HuH-7.5 (cell line): Measurements from ENCODE around the gene LY6G6F.

Experiments
- DNase-seq: peaks from one replicate; pipeline ENCODE4 v3.0.0; 2011; ENCODE audit warnings: low spot score

LY6G6F gene

DNA sequence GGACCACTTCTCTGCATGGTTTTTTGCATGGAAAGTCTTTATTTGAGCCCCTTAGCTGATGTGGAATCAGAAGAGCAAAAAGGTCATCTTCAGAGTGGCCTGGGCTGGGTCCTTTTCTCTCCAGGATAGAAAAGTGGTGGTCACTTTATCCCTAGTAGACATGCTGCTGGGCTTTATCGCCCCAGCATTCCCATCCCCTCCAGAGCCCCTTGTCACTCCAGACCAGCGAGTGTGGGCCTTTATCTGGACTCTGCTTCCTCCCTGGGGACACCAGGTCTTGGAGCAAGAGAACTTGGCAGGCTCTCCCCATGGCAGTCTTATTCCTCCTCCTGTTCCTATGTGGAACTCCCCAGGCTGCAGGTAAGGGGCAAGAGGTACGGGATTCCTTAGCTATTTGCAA lies at the start of gene LY6G6F:
LY6G6F (plus strand) TSS at position 268 of the 400 bp plus-strand sequence; CDS start at position 309, 41 bp downstream.
- no peak for DNase-seq

DNA sequence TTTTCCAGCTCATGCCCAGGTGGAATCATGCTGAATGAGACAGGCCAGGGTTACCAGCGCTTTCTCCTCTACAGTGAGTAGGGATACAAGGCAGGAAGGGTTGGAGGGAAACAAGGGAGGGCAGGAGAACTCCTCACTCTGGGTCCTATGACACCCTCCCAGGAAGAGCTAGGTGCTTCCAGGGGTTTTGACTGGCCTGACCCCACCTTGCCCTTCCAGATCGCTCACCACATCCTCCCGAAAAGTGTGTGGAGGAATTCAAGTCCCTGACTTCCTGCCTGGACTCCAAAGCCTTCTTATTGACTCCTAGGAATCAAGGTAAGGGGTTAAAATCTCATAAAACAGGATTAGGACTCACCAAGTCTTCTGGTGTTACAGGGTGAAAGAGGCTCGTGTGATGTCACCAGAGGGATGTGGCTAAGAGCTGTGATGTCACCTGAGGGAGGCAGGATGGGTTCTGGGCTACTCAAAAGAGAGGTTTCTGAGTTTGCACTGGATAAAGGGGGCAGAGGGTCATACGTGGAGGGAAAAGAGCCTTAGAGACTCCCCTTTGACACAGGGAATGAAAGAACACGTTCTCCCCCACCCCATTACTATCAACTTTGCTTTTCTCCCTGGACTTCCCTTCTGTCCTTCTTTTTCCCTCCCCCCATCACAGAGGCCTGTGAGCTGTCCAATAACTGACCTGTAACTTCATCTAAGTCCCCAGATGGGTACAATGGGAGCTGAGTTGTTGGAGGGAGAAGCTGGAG lies 49.1 kb upstream of the LY6G6F start:
- DNase-seq: no peak

DNA sequence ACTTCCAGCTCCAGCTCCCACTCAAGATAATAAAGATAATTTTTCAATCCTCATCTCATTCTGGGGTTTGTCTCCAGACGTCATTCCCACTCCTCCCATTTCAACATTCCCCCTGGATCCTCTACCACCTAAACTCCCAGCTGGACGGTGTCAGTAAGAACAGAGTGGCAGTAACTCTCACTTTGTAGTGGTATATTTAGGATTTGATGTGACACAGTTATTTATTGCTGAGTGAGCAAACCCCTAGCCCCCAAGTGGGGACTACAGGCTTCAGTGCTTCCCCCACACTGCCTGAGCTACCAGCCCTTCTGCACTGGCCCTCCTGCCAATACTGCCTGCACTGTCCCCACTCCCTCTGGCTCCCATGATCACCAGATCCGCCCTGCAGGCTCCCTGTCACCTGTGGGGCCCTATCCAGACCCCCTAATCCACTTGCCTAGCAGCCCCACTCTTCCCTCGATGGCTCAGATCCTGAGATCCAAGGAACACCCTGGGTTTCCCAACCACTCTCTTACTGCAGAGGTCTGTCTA lies 48.4 kb upstream of the LY6G6F start:
- DNase-seq: no peak

DNA sequence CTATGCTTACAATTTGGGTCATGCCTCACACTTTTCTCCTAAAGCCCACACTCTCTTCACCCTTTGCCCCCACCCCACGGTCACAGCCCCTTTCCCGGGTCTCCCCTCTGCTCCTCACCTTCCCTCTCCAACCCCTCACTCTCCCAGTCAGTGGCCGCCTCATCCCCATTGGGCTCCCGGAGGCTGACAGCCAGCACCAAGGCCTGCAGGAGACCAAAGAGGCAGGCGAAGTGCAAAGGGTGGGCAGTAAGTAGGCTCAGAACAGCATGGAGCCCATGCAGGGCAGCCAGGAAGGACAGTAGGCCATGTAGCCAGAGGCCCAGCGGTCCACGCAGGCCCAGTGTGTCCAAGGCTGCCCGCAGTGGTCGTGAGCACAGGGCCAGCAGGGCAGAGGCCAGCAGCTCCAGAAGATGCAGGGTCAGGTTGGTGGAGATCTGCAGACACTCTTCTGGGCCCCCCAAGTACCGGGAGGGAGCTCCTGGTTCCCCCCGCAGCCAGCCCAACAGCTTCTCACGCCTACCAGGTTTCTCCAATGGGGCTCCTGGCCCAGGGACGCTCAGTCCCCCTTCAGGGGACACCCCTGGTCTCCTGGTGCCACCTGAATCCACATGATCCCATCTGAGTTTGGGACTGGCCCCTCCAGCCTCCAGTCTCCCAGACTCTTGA lies 47.5 kb upstream of the LY6G6F start:
- no peak for DNase-seq

DNA sequence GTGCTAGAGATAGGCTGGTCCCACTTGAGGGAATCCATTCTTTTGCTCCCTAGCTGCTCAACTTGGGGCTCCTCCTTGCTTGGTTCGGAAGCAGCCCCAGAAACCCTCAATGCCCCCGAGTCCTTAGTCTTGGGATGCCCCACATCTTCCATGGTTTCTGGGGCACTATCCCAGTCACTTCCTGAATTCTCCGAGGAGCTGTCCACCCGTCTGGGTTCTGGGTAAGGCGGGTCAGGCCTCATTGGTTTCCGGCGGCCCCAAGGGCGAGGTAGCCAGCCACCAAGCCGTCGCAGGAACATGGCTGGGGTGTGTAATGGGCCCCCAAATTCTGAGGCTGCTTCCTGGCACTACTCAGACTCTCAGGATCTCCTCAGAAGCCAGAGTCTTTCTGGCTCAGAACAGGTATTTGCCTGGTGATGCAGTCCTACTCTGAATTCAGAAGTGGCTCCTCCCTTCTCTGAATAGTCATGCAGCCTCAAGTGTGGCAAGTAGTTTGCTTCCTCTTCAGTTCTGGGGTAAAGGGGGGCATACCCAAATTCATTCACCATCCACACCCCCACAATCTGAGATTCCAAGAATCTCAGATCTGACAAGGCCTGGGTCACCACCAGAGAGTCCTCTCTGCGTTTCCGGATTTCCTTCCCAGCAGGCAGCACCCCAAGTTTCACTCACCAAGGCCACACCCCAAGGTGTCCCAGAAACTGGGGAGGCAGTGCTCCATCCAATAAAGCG lies 46.9 kb upstream of the LY6G6F start:
- DNase-seq: no peak

GRCh38 chr6:31660381-31661261 lies 46.0 kb upstream of the LY6G6F start, which contains the start of gene C6orf47:
Gene C6orf47 (minus strand): TSS chr6:31660778. CDS start chr6:31659947, 831 bp downstream.
- peak; percentile 72 for DNase-seq

DNA sequence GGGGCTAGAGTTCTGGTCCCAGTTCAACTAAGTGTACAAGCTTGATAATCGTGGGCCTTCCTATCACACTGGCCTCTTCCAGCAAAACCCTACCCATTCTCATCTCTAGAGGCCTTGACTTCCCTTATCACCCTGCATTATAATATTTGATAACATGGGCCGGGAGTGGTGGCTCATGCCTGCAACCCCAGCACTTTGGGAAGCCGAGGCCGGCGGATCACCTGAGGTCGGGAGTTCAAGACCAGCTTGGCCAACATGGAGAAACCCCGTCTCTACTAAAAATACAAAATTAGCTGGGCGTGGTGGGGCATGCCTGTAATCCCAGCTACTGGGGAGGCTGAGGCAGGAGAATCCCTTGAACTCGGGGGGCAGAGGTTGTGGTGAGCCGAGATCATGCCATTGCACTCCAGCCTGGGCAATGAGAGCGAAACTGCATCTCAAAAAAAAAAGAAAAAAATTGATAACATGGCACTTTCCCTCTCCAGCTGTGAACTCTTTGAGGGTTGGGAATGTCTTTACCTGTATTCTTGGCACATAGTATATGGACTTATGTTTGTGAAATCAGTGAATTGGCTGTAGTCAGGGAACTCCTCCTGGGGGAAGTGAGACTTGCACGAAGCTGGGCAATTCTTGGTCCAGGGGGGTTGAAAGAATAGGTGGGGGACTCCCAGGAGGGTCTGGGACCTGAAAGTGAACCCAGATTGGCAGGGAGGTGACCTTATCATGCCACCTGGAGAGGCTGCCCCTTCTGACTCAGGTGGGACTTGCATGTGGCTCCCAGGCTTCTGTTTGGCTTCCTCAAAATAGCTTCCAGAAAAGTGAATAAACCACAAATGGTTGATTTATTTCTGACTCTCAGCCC lies 45.2 kb upstream of the LY6G6F start:
- no peak for DNase-seq

- no peak for DNase-seq
Measured at GRCh38 chr6:31662124-31662723, 44.4 kb upstream of the LY6G6F start.

- no peak for DNase-seq
Measured at GRCh38 chr6:31663126-31663960, 43.3 kb upstream of the LY6G6F start.

GRCh38 chr6:31663961-31664789 lies 42.5 kb upstream of the LY6G6F start:
- no peak for DNase-seq

- peak; percentile 53 for DNase-seq
Measured at GRCh38 chr6:31664790-31665500, 41.7 kb upstream of the LY6G6F start, which contains the start of gene GPANK1. Gene GPANK1 (minus strand): TSS chr6:31664997. CDS start chr6:31664478, 519 bp downstream.

DNA sequence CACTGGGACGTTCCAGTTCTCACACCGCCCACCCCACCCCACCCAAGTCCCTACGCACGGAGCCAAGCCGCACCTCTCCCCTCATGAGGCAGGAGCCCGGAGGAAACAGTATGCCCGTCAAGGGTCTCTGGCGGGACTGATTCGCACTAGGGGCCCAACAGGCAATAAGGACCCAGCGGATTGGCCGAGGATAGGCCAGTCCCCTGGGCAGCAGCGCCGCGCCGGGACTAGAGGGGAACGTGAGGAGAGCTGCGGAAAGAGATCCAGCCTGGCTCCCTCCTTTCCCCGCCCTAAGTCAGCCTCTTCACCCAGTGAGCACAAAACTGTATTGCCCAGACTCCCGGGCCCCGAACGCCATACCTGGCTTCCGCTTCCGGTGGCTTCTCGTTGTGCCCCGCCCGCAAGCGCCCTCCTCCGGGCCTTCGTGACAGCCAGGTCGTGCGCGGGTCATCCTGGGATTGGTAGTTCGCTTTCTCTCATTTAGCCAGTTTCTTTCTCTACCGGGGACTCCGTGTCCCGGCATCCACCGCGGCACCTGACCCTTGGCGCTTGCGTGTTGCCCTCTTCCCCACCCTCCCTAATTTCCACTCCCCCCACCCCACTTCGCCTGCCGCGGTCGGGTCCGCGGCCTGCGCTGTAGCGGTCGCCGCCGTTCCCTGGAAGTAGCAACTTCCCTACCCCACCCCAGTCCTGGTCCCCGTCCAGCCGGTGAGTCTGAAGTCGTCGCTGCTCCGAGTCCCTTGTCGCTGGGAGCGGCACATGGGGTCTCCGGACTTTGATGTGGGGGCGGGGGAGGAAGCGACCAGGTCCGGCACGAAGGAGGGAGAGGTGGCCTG lies 40.9 kb upstream of the LY6G6F start, which contains the start of gene CSNK2B:
CSNK2B (plus strand) TSS at position 580 of the 836 bp plus-strand sequence. CDS start 752 bp downstream, outside the sequence.
- peak; percentile 88 for DNase-seq

DNA sequence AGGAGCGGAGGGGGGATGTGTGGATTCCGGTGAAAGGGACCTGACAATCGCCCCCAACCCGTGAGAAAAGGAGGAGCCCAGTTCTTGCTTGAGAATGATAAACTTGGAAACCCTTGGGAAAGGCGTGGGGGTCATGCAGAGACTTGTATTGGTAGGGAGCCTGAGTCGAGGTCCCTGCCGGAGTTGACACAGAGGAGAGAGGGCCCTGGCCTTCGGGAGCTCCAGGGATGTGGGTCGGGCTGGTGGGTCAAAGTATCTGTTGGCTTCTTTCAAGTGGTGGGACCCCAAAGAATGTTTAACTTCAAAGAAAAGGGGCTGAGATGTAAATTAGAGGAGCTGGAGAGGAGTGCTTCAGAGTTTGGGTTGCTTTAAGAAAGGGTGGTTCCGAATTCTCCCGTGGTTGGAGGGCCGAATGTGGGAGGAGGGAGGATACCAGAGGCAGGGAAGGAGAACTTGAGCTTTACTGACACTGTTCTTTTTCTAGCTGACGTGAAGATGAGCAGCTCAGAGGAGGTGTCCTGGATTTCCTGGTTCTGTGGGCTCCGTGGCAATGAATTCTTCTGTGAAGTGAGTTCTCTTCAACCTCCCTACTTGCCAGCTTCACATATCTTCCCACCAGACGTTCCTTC lies 40.2 kb upstream of the LY6G6F start:
- no peak for DNase-seq

DNA sequence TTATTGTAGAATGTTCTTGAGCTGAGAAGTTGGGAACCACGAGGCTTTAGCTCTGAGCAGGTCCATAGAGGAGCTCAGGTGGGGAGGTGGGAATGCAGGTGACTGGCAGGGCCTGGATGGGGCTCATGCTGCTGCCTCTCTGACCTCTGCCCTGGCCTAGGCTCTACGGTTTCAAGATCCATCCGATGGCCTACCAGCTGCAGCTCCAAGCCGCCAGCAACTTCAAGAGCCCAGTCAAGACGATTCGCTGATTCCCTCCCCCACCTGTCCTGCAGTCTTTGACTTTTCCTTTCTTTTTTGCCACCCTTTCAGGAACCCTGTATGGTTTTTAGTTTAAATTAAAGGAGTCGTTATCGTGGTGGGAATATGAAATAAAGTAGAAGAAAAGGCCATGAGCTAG lies 37.0 kb upstream of the LY6G6F start, which contains the start of gene LY6G5B:
LY6G5B (plus strand) TSS at position 301 of the 400 bp plus-strand sequence. CDS start 975 bp downstream, outside the sequence.
- no peak for DNase-seq

DNA sequence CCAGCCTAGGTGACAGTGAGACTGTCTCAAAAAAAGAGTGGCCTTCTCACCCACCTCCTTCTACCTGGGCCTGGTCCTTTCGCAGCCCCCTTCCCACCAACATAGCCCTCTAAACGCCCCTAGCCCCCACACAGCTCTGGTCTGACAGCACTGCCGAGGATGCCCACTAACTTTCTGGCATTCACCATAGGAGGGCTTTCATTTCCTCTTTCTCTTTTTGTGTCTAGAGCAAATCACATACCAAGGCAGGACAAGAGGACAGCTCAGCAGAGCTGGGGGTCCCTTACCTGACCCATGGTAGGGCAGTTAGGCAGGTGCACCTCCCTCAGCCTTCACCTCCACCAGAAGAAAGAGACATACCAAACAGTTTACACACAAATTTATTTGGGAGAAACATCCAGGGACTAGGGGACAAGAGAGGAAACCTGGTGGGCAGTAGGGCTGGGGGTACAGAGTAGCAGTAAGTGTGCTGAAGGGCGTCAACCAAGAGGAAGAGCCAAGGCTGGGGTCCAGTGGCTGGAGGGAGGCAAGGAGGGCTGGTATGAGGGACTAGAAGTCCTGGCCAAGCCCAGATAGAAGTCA lies 30.3 kb upstream of the LY6G6F start:
- no peak for DNase-seq
